WERI-Rb-1 (cell line): ENCODE results near the gene ZFYVE28.

Source experiments
- DNase-seq: peaks from one replicate; pipeline ENCODE4 v3.0.0-alpha.2; 2020
- H3K27ac ChIP-seq: fragments of 250-450 bp; sonication (Bioruptor Pico); 2 replicates; pipeline ENCODE4 v1.5.1; 2020; ENCODE audit warnings: mild to moderate bottlenecking, moderate library complexity
- H3K27me3 ChIP-seq: fragments of 250-450 bp; sonication (Bioruptor Pico); 2 replicates; pipeline ENCODE4 v1.5.1; 2021; ENCODE audit warnings: mild to moderate bottlenecking, low read depth, moderate library complexity; ENCODE audit not compliant: insufficient read depth, severe bottlenecking
- H3K36me3 ChIP-seq: fragments of 250-450 bp; sonication (Bioruptor Pico); 2 replicates; pipeline ENCODE4 v1.5.1; 2020; ENCODE audit warnings: mild to moderate bottlenecking, moderate library complexity
- H3K4me3 ChIP-seq: 2 replicates; pipeline ENCODE4 v1.5.1; 2011; ENCODE audit warnings: low read depth, mild to moderate bottlenecking, control low read depth, low read length
- H3K9me3 ChIP-seq: fragments of 250-450 bp; sonication (Bioruptor Pico); 2 replicates; pipeline ENCODE4 v1.5.1; 2021; ENCODE audit warnings: mild to moderate bottlenecking, moderate library complexity; ENCODE audit not compliant: severe bottlenecking
- TF ChIP-seq, protein P1 (sequence below): IDR thresholded peaks from 2 replicates; pipeline ENCODE4 v1.5.1; 2011; ENCODE audit warnings: low read depth, mild to moderate bottlenecking, control low read depth, inconsistent platforms, low read length

The ZFYVE28 gene

DNA sequence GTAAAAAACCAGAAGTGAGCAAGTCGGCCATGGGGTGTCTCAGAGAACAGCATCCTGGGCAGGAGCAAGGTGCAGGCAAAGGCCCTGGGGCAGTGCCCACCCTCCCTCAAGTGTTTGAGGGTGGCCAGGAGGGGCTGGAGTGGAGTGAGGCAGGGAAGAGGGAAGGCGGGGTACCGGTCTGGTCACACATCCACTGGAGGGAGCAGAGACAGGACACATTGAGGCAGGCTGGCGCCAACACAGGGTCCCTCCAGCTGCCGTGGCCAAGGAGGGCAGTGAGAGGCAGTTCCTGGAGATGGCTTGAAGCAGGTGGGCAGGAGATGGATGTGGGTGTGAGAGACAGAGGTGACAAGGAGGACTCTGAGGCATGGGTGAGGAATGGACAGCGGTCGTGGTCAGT, 30.1 kb upstream of the ZFYVE28 start:
- Histone ChIP-seq H3K4me3 (no peak overlapping the region), H3K36me3 (no peaks in the 10 kb centered on the region), H3K27me3 (no peaks in the 10 kb centered on the region), H3K9me3 (no peaks in the 10 kb centered on the region), H3K27ac (no peak overlapping the region)
- DNase-seq, result no peak
- TF ChIP-seq, protein P1, sequence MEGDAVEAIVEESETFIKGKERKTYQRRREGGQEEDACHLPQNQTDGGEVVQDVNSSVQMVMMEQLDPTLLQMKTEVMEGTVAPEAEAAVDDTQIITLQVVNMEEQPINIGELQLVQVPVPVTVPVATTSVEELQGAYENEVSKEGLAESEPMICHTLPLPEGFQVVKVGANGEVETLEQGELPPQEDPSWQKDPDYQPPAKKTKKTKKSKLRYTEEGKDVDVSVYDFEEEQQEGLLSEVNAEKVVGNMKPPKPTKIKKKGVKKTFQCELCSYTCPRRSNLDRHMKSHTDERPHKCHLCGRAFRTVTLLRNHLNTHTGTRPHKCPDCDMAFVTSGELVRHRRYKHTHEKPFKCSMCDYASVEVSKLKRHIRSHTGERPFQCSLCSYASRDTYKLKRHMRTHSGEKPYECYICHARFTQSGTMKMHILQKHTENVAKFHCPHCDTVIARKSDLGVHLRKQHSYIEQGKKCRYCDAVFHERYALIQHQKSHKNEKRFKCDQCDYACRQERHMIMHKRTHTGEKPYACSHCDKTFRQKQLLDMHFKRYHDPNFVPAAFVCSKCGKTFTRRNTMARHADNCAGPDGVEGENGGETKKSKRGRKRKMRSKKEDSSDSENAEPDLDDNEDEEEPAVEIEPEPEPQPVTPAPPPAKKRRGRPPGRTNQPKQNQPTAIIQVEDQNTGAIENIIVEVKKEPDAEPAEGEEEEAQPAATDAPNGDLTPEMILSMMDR, result no peak

DNA sequence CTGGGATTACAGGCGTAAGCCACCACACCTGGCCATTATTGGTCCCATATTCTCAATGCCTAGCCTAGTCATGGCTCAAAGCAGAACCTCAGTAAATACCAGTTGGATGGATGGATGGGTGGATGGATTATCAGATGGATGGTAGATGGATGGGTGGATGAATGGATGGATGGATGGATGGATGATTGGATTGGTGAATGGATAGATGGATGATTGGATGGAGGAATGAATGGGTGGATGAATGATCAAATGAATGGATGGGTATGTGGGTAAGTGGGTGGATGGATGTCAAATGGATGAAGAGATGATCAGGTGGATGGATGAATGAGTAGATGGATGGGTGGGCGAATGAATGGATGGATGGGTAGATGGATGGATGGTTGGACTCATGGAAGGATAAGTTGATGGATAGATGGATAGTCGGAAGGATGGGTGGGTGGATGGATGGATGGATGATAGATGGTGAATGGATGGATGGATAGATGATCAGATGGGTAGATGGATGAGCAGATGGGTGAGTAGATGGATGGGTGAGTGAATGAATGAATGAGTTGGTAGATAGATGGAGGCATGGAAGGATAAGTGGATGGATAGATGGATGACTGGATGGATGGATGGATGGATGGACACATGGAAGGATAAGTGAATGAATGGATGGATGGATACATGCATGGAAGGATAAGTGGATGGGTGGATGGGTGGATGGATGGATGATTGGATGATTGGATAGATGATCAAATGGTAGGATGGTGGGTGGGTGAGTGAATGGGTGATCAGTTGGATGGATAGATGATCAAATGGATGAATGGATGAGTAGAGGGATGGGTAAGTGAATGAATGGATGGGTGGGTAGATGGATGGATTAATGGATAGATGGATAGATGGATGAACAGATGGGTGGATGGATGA, 28.5 kb upstream of the ZFYVE28 start:
- H3K4me3 ChIP-seq, result no peak overlapping the region
- DNase-seq, result no peak
- TF ChIP-seq, protein P1, result no peak
- H3K9me3 ChIP-seq, result no peaks in the 10 kb centered on the region
- no peaks in the 10 kb centered on the region for H3K27me3 ChIP-seq
- no peak overlapping the region for H3K27ac ChIP-seq
- no peaks in the 10 kb centered on the region for H3K36me3 ChIP-seq

DNA sequence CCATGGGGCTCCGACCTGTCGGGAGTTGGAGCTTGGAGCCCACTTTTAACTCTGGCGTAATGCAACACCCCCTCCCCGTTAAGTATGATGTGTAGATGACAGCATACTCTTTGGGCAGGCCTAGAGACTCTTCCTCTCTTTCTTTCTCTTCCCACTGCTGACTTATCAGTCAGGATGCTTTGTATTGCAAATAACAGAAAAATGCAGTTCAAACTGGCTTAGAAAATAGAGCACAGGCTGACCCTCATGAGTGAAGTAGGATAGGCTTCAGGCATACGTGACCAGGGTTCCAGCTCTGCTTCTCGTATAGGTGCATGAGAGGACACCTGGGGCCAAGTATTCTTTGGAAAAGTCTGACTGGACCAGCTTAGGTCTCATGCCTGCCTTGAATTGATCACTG, 27.1 kb upstream of the ZFYVE28 start:
- TF ChIP-seq, protein P1, result no peak
- no peak overlapping the region for H3K4me3 ChIP-seq
- H3K36me3 ChIP-seq, result no peaks in the 10 kb centered on the region
- DNase-seq, result no peak
- no peak overlapping the region for H3K27ac ChIP-seq
- H3K27me3 ChIP-seq, result no peaks in the 10 kb centered on the region
- no peaks in the 10 kb centered on the region for H3K9me3 ChIP-seq

DNA sequence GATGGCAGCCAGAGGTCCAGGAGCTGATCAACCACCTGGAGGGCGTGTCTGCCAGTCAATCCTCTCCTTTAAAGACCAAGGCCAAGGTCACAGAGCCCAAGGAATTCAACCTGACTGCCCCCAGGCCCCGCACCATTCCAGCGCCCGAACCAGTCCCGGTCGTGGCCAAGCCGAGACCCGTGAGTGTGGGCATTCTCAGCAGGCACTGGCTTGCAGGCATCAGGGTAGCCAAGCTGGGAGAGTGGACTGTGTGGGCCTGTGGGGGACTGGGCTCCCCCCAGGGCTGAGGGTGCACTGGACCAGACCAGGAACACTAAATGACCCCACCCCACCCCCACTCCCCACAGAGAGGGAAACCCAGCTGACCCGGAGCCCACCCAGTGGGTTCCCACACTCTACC, 26.7 kb upstream of the ZFYVE28 start:
- Histone ChIP-seq H3K4me3 (no peak overlapping the region), H3K36me3 (no peaks in the 10 kb centered on the region), H3K27ac (no peak overlapping the region), H3K27me3 (no peaks in the 10 kb centered on the region), H3K9me3 (no peaks in the 10 kb centered on the region)
- no peak for DNase-seq
- TF ChIP-seq, protein P1, result no peak

DNA sequence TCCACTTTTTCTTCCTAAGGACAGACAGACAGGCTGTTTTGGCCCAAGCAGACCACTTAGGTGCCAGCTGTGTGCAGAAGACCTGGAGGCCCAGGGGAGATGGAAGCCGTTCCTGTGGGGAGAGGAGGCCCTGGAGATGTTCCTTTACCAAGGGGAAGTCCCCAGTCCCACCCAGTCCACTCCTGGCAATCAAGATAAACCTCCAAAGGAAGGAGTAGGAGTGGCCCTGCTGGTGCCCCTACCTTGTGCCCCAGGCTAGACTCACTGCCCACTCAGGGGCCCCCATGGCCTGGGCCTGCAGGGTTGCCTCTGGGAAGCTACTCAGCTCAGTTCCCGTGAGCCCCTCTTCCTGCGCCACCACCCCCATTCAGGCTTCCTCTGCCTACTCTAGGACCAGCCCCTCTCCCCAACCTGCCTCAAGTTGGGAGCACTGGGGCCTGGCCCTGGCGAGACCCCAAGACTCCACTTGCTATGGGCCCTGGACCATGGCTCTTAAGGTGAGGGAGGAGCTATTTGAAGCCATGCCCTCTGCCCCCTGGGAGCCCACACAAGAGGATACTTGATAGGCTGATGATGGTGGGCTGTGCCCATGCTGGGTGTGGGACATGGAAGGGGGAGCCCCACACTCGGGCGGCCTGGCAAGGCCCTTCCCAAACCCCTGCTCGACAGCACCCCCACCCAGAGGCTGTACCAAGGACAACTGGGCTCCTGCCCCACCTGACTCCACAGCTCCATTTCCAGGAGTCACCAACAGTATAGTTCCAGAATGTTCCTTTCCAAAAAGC, 25.7 kb upstream of the ZFYVE28 start:
- no peaks in the 10 kb centered on the region for H3K27me3 ChIP-seq
- no peaks in the 10 kb centered on the region for H3K9me3 ChIP-seq
- DNase-seq, result no peak
- H3K4me3 ChIP-seq, result no peak overlapping the region
- no peak overlapping the region for H3K27ac ChIP-seq
- TF ChIP-seq, protein P1, result no peak
- H3K36me3 ChIP-seq, result no peaks in the 10 kb centered on the region
